Left lung (tissue), 10 donors: ENCODE measurements around the gene ATN1. TPM values are rescaled to one million over a fixed set of nuclear protein-coding genes. Genes with fewer than 3 reads are reported as not detected.

Experiments used
- ATAC-seq: fragments of 200-7000 bp; cut with Tn5 transposase; one replicate; pipeline ENCODE4 v1.9.1; 2020; ENCODE audit warnings: moderate library complexity
- DNase-seq, 4 donors: peaks; one replicate each; pipeline ENCODE4 v3.0.0-alpha.2; 2013 to 2020
- H3K27ac ChIP-seq, 2 donors: fragments of 200-600 bp; sonication (generic) in 1 of 2; one replicate each; pipeline versions ENCODE4 v1.5.0 to v1.8.0; 2020 to 2021
- H3K27me3 ChIP-seq, 2 donors: fragments of 200-600 bp; sonication (generic) in 1 of 2; one replicate each; pipeline versions ENCODE4 v1.5.0 to v1.8.0; 2020 to 2021
- H3K36me3 ChIP-seq, 2 donors: fragments of 200-600 bp; sonication (generic) in 1 of 2; one replicate each; pipeline versions ENCODE4 v1.5.0 to v1.8.0; 2020 to 2021
- H3K4me1 ChIP-seq, 2 donors: fragments of 200-600 bp; one replicate each; pipeline ENCODE4 v1.8.0; 2021
- H3K4me3 ChIP-seq, 2 donors: fragments of 200-600 bp; sonication (generic) in 1 of 2; one replicate each; pipeline versions ENCODE4 v1.5.0 to v1.8.0; 2020 to 2021; ENCODE audit warnings: mild to moderate bottlenecking in 1 of 2
- H3K9me3 ChIP-seq, 2 donors: fragments of 200-600 bp; sonication (generic) in 1 of 2; one replicate each; pipeline versions ENCODE4 v1.5.0 to v1.8.0; 2020 to 2021
- intact Hi-C, 2 donors: fragments of 100-400 bp; cut with DNase I; formaldehyde crosslinking; loops; one replicate each; pipeline versions ENCODE4 v1.11.2 to v1.14.2; 2022
- polyA plus RNA-seq, 6 donors: library from polyadenylated mRNA; unstranded; fragments of 120-200 nt; gene quantifications; one replicate each; pipeline ENCODE4 v1.2.1, GENCODE V29; 2013; ENCODE audit not compliant: insufficient read length in 6 of 6
- total RNA-seq, 2 donors: library from RNA; stranded (reverse); fragmentation: NEBNext Ultra II Directional; extraction: Animal tissue kit (Norgen Biotek cat#: 25700); gene quantifications; one replicate each; pipeline ENCODE4 v1.2.1, GENCODE V29; 2021
- TF ChIP-seq, protein P1 (sequence below), 2 donors: fragments of 200-600 bp; sonication (generic) in 1 of 2; IDR thresholded peaks; one replicate each; pipeline versions ENCODE4 v1.5.0 to v1.8.0; 2021; ENCODE audit warnings: antibody characterized with exemption in 2 of 2
- donor health status: DM: no; HTN: yes; CAD: no.
- donor health status: DM: no; HTN: no; CAD: no.

Gene ATN1
- total and polyA plus RNA-seq, 8 donors: 94.9 to 134 (median 110) TPM

DNA sequence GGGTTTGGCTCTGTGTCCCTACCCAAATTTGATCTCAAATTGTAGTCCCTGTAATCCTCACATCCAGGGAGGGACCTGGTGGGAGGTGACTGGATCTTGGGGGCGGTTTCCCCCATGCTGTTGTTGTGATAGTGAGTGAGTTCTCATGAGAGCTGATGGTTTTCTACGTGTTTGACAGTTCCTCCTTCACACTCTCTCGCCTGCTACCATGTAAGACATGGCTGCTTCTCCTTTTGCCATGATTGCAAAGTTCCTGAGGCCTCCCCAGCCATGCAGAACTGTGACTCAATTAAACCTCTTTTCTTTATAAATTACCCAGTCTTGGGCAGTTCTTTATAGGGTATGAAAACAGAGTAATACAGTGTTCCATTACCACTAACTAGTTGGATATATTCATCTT is 33.4 kb upstream of the ATN1 start:
- H3K36me3 ChIP-seq: no peaks in the 10 kb centered on the region
- H3K4me1 ChIP-seq: peaks cover 9 to 25% of the 10 kb centered on the region in 2 donors
- intact Hi-C loops: no loop called here
- H3K4me3 ChIP-seq: no peak overlapping the region
- no peaks in the 10 kb centered on the region for H3K27me3 ChIP-seq
- TF ChIP-seq, protein P1, sequence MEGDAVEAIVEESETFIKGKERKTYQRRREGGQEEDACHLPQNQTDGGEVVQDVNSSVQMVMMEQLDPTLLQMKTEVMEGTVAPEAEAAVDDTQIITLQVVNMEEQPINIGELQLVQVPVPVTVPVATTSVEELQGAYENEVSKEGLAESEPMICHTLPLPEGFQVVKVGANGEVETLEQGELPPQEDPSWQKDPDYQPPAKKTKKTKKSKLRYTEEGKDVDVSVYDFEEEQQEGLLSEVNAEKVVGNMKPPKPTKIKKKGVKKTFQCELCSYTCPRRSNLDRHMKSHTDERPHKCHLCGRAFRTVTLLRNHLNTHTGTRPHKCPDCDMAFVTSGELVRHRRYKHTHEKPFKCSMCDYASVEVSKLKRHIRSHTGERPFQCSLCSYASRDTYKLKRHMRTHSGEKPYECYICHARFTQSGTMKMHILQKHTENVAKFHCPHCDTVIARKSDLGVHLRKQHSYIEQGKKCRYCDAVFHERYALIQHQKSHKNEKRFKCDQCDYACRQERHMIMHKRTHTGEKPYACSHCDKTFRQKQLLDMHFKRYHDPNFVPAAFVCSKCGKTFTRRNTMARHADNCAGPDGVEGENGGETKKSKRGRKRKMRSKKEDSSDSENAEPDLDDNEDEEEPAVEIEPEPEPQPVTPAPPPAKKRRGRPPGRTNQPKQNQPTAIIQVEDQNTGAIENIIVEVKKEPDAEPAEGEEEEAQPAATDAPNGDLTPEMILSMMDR (IDR thresholded peaks at IDR 0.05): no peak
- no peak for ATAC-seq
- no peaks in the 10 kb centered on the region for H3K9me3 ChIP-seq
- peak overlapping the region in 1 of 2 donors; percentile 30 for H3K27ac ChIP-seq
- peak in 1 of 4 donors; percentile 24 for DNase-seq

DNA sequence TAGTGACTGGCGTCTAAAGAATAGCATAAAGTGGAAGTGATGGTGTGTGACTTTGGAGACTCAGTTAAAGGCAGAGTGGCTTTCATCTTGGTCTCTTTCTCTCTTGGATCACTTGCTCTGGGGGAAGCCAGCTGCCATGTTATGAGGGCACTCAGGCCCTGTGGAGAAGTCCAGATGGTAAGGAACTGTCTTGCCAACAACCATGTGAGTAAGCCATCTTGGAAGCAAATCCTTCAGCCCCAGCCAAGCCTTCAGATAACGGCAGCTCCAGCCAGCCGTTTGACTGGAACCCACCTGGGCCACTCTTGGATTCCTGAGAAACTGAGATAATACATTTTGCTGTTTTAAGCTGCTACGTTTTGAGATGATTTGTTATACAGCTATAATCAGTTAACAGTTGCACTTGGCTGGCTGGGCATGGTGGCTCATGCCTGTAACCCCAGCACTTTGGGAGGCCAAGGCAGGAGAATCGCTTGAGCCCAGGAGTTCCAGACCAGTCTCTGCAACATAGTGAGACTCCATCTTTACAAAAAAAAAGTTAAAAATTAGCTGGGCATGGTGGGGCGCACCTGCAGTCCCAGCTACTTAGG is 30.8 kb upstream of the ATN1 start:
- H3K4me3 ChIP-seq: no peak overlapping the region
- DNase-seq (no peak), ATAC-seq (no peak)
- peaks cover 0 to 20% of the 10 kb centered on the region in 2 donors for H3K4me1 ChIP-seq
- no peaks in the 10 kb centered on the region for H3K9me3 ChIP-seq
- no peak overlapping the region for H3K27ac ChIP-seq
- TF ChIP-seq, protein P1 (IDR thresholded peaks at IDR 0.05): no peak
- H3K36me3 ChIP-seq: no peaks in the 10 kb centered on the region
- intact Hi-C loops: no loop called here
- H3K27me3 ChIP-seq: no peaks in the 10 kb centered on the region

DNA sequence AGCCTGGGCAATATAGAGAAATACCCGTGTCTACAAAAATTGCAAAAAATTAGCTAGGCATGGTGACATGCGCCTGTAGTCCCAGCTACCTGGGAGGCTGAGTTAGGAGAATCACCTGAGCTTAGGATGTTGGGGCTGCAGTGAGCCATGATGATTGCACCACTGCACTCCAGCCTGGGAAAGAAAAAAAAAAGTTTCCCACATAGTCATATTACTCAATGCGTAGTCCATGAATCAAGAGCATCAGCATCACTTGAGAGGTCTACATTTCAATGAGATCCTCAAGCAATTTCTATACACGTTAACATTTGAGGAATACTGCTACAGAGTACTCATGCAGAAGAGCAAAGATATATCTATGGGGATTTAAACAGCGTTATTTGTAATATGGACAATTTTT is 28.3 kb upstream of the ATN1 start:
- peaks cover 0 to 23% of the 10 kb centered on the region in 2 donors for H3K4me1 ChIP-seq
- no peaks in the 10 kb centered on the region for H3K27me3 ChIP-seq
- H3K9me3 ChIP-seq: no peaks in the 10 kb centered on the region
- no peak for ATAC-seq
- DNase-seq: no peak
- H3K36me3 ChIP-seq: no peaks in the 10 kb centered on the region
- no peak overlapping the region for H3K4me3 ChIP-seq
- TF ChIP-seq, protein P1 (IDR thresholded peaks at IDR 0.05): no peak
- peak overlapping the region in 1 of 2 donors; percentile 50 for H3K27ac ChIP-seq
- intact Hi-C loops: no loop called here

DNA sequence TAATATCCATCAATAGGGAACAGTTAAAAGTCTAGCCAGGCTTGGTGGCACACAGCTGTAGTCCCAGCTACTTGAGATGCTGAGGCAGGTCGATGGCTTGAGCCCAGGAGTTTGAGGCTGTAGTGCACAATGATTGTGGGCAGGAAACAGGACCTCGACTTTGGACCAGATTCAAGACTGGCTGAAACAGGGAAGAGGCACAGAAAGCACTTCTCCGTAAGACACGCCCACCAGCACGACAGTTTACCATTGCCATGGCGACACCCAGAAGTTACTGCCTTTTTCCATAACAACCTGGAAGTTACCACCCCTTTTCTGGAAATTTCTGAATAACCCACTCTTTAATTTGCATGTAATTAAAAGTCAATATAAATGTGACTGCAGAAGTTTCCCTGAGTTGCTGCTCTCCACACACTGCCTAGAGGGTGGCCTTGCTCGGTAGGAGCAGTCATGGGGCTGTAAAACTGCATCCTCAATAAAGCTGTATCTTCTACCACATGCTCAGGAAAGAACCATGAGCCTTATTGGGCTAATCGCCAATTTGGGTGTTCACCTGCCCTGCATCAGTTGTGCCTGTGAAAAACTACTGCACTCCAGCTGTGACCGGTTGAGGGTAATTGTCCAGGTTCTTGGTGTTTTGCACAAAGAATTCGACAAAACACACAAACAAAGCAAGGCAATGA is 27.8 kb upstream of the ATN1 start:
- H3K36me3 ChIP-seq: no peaks in the 10 kb centered on the region
- H3K27me3 ChIP-seq: no peaks in the 10 kb centered on the region
- TF ChIP-seq, protein P1 (IDR thresholded peaks at IDR 0.05): no peak
- H3K27ac ChIP-seq: peak overlapping the region in 1 of 2 donors; percentile 50
- H3K9me3 ChIP-seq: no peaks in the 10 kb centered on the region
- DNase-seq (peak in 2 of 4 donors; percentile 72 to 81), ATAC-seq (peak; percentile 57)
- H3K4me1 ChIP-seq: peaks cover under 1 to 23% of the 10 kb centered on the region in 2 donors
- no peak overlapping the region for H3K4me3 ChIP-seq
- intact Hi-C loops: no loop called here

DNA sequence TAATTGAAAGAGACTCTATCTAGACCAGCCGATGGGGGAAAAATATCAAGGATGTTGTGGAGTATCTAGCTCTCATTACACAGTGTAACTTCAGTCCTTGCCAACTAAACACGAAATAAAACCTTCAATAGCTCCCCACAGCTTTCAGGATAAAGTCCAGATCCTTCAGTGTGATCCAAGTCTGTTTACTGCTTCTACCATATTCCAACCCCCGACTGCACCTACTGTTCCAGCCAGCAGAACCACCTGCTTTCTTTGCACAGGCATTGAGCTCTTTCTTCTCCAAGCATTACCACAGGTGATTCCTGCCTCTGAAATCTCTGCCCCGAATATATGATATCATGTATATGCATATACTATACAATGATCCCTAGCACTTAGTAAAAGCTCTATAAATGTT is 25.3 kb upstream of the ATN1 start:
- TF ChIP-seq, protein P1 (IDR thresholded peaks at IDR 0.05): no peak
- Histone ChIP-seq H3K27me3 (no peaks in the 10 kb centered on the region), H3K9me3 (no peaks in the 10 kb centered on the region), H3K27ac (no peak overlapping the region), H3K4me3 (no peak overlapping the region), H3K4me1 (peaks cover 4 to 28% of the 10 kb centered on the region in 2 donors), H3K36me3 (no peaks in the 10 kb centered on the region)
- intact Hi-C loops: no loop called here
- DNase-seq (no peak), ATAC-seq (no peak)
